ENCODE results near the gene IGSF21.
A peak's percentile ranks its signal among the peaks of the same experiment; 100 is the strongest.

The IGSF21 gene

DNA sequence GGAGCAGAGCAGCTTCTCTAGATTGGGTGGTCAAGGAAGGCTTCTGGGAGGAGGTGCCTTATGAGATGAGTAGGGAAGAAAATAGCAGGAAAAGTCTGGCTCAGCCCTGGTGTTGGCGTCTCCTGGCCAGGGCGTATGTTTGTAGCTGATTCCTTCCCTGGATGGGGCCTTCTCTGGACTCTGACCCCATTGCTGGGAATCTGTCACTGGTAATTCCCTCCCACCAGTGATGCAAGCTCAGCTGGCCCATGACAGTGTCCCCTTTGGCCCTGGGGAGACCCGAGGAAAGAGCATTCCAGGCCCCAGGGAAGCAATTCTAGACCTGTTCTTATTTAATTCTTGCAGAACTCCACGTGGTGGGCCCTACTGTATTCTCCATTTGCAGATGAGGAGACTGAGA lies 20.7 kb downstream of the IGSF21 start:
- Histone ChIP-seq H3K27ac (no peak overlapping the region), H3K36me3 (ENCODE audit: control insufficient read depth, insufficient read depth, low read length) (no peaks in the 10 kb centered on the region), H3K79me2 (no peaks in the 10 kb centered on the region), H3K4me2 (ENCODE audit: low read length) (no peak overlapping the region), H3K27me3 (ENCODE audit: control insufficient read depth, insufficient read depth, low read length) (no peaks in the 10 kb centered on the region), H3K4me1 (no peaks in the 10 kb centered on the region), H3K9me3 (ENCODE audit: control insufficient read depth, low read length) (no peaks in the 10 kb centered on the region), H3K9ac (no peak overlapping the region), H3K4me3 (ENCODE audit: low read depth, low read length) (no peak overlapping the region), H2AFZ (no peak overlapping the region)
- TF ChIP-seq, protein P1, sequence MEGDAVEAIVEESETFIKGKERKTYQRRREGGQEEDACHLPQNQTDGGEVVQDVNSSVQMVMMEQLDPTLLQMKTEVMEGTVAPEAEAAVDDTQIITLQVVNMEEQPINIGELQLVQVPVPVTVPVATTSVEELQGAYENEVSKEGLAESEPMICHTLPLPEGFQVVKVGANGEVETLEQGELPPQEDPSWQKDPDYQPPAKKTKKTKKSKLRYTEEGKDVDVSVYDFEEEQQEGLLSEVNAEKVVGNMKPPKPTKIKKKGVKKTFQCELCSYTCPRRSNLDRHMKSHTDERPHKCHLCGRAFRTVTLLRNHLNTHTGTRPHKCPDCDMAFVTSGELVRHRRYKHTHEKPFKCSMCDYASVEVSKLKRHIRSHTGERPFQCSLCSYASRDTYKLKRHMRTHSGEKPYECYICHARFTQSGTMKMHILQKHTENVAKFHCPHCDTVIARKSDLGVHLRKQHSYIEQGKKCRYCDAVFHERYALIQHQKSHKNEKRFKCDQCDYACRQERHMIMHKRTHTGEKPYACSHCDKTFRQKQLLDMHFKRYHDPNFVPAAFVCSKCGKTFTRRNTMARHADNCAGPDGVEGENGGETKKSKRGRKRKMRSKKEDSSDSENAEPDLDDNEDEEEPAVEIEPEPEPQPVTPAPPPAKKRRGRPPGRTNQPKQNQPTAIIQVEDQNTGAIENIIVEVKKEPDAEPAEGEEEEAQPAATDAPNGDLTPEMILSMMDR (IDR thresholded peaks at IDR 0.05), result no peak

DNA sequence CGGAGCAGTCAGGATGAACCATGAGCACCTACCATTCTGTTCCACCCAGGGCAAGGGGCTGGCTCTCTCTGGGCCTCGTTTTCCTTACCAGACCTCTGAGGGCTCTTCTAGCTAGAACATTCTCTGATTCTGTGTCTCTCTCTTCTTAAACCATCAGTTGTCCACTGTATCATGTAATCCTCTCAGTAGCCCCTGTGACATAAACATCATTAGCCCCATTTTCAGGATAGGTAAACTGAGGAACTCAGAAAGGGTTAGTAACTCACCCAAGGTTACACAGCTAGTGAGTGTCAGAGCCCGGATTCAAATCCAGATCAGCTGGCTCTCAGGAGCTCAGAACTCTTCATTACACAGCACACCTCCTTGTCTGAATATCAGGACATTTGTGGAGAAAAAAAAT lies 22.8 kb downstream of the IGSF21 start:
- Histone ChIP-seq H3K27me3 (ENCODE audit: control insufficient read depth, insufficient read depth, low read length) (no peaks in the 10 kb centered on the region), H3K4me1 (no peaks in the 10 kb centered on the region), H3K9me3 (ENCODE audit: control insufficient read depth, low read length) (no peaks in the 10 kb centered on the region), H3K4me3 (ENCODE audit: low read depth, low read length) (no peak overlapping the region), H3K4me2 (ENCODE audit: low read length) (no peak overlapping the region), H3K36me3 (ENCODE audit: control insufficient read depth, insufficient read depth, low read length) (no peaks in the 10 kb centered on the region), H3K9ac (no peak overlapping the region), H3K27ac (no peak overlapping the region), H2AFZ (no peak overlapping the region), H3K79me2 (no peaks in the 10 kb centered on the region)
- TF ChIP-seq, protein P1 (IDR thresholded peaks at IDR 0.05), result no peak

DNA sequence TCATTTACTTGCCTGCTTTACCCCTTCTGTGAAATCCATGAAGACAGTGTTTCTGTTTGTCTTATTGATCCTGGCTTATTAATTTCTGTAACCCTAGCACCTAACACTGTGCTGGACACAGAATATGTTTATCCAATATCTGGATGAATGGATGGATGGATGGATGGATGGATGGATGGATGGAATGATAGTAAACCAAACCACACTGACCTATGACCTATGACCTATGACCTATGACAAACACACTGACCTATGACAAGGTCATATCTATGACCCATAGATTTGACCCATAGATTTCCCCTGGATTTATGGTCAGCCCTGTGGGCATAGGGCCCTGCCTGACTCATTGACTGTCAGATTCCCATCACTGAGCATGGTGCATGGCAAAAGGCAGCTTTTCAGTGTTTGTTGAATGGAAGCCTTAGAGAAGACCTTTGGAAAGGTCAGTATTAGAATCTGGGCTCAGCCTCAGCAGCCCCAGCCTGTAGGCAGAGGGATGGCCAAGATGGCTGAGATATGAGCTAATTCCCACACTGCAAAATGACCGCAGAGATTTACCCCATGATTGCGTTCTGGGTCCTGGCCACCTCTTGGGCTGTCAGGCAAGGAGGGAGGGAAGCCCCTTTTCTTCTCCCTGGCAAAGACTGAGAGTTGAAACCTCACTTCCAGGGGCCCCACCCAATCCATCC lies 24.6 kb downstream of the IGSF21 start:
- Histone ChIP-seq H3K27ac (no peak overlapping the region), H3K36me3 (ENCODE audit: control insufficient read depth, insufficient read depth, low read length) (no peaks in the 10 kb centered on the region), H3K4me2 (ENCODE audit: low read length) (no peak overlapping the region)

DNA sequence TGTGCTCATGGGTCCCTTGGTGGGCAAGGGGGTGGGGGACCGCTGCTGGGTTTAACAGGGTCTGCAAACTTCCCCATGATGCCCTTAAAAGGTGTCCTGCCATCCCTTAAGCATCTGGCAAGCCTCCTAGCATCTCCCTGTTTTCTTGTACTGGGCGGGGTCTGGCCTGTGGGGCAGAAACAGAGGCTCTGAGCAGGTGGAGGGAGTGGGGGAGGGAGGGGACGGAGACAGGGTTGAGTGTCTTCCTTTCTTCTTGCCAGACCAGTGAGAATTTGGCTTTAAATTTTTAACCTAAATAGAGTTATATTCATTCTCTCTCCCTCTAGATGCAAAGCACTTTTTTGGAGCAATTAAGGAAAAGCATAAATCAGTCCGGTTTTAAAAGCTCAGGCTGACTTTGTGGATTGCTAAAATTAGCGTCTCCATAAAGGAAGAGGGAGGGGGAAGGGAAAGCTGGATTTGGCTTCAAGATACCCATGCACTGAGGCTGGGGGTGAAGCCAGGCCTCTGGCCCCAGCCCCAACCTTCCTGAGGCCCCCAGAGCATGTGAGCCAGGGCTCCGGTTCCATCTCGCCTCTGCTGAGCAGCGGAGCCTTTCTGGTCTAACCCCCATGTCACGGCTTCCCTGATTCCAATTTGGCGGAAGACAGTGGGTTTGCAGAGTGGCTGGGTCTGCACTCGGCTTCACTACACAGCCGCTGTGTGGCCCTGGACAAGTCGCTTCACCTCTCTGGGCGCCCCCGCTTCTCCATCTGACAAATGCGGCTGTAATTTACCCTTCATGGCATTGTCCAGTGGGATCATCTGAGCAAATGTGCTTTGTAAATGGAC lies 25.3 kb downstream of the IGSF21 start:
- H3K27me3 ChIP-seq (ENCODE audit: control insufficient read depth, insufficient read depth, low read length), result no peaks in the 10 kb centered on the region
- H3K27ac ChIP-seq, result no peak overlapping the region
- TF ChIP-seq, protein P1 (IDR thresholded peaks at IDR 0.05), result no peak
- H3K36me3 ChIP-seq (ENCODE audit: control insufficient read depth, insufficient read depth, low read length), result no peaks in the 10 kb centered on the region
- no peak overlapping the region for H3K4me3 ChIP-seq (ENCODE audit: low read depth, low read length)
- H3K9ac ChIP-seq, result no peak overlapping the region
- no peak overlapping the region for H2AFZ ChIP-seq
- H3K4me2 ChIP-seq (ENCODE audit: low read length), result peak overlapping the region; percentile 36
- H3K9me3 ChIP-seq (ENCODE audit: control insufficient read depth, low read length), result no peaks in the 10 kb centered on the region
- no peaks in the 10 kb centered on the region for H3K79me2 ChIP-seq
- no peaks in the 10 kb centered on the region for H3K4me1 ChIP-seq

More for the DNA sequence above, 24.6 kb downstream of the IGSF21 start:
- Histone ChIP-seq H3K79me2 (no peaks in the 10 kb centered on the region), H3K9me3 (ENCODE audit: control insufficient read depth, low read length) (no peaks in the 10 kb centered on the region), H3K9ac (no peak overlapping the region), H2AFZ (no peak overlapping the region), H3K27me3 (ENCODE audit: control insufficient read depth, insufficient read depth, low read length) (no peaks in the 10 kb centered on the region), H3K4me1 (no peaks in the 10 kb centered on the region), H3K4me3 (ENCODE audit: low read depth, low read length) (no peak overlapping the region)
- TF ChIP-seq, protein P1 (IDR thresholded peaks at IDR 0.05), result no peak
